Neural progenitor cell (in vitro differentiated cells): ENCODE results near the gene FOXO4. TPM values are rescaled to one million over a fixed set of nuclear protein-coding genes. Genes with fewer than 3 reads are reported as not detected.

Experiments
- DNase-seq: peaks from one replicate; pipeline ENCODE4 v3.0.0-alpha.2; 2016; ENCODE audit warnings: low spot score
- H2AFZ ChIP-seq: fragments of 200-600 bp; sonication (generic); replicated peaks from 2 replicates; pipeline ENCODE4 v1.6.1; 2016; ENCODE audit warnings: antibody characterized with exemption
- H3F3A ChIP-seq: fragments of 200-600 bp; sonication (generic); 2 replicates; pipeline ENCODE4 v1.6.1; 2016; ENCODE audit warnings: antibody characterized with exemption, low read depth
- H3K27ac ChIP-seq: fragments of 200-600 bp; sonication (generic); 2 replicates; pipeline ENCODE4 v1.5.1; 2016; ENCODE audit warnings: mild to moderate bottlenecking
- H3K27me3 ChIP-seq: fragments of 200-600 bp; sonication (generic); 2 replicates; pipeline ENCODE4 v1.6.1; 2016; ENCODE audit warnings: mild to moderate bottlenecking, moderate library complexity
- H3K36me3 ChIP-seq: fragments of 200-600 bp; sonication (generic); 2 replicates; pipeline ENCODE4 v1.5.1; 2016
- H3K4me1 ChIP-seq: fragments of 200-600 bp; sonication (generic); 2 replicates; pipeline ENCODE4 v1.6.1; 2016; ENCODE audit warnings: mixed run types
- H3K4me2 ChIP-seq: fragments of 200-600 bp; sonication (generic); 2 replicates; pipeline ENCODE4 v1.6.1; 2016
- H3K4me3 ChIP-seq: fragments of 200-600 bp; sonication (generic); 2 replicates; pipeline ENCODE4 v1.5.1; 2016
- H3K79me2 ChIP-seq: fragments of 200-600 bp; sonication (generic); 2 replicates; pipeline ENCODE4 v1.6.1; 2016; ENCODE audit warnings: low read depth
- H3K9ac ChIP-seq: fragments of 200-600 bp; sonication (generic); 2 replicates; pipeline ENCODE4 v1.6.1; 2016
- H3K9me3 ChIP-seq: fragments of 200-600 bp; sonication (generic); 2 replicates; pipeline ENCODE4 v1.5.1; 2016; ENCODE audit warnings: low read depth
- H4K20me1 ChIP-seq: fragments of 200-600 bp; sonication (generic); 2 replicates; pipeline ENCODE4 v1.6.1; 2016; ENCODE audit warnings: low read depth
- H3K27ac Mint-ChIP-seq: 3 replicates; pipeline ENCODE4 v1.8.0; 2021; ENCODE audit warnings: mixed read lengths
- H3K27me3 Mint-ChIP-seq: 2 replicates; pipeline ENCODE4 v1.8.0; 2022; ENCODE audit warnings: low read depth, mild to moderate bottlenecking, inconsistent platforms, moderate library complexity, mixed read lengths; ENCODE audit not compliant: insufficient read depth
- H3K36me3 Mint-ChIP-seq: 3 replicates; pipeline ENCODE4 v1.8.0; 2021; ENCODE audit warnings: mixed read lengths
- H3K4me1 Mint-ChIP-seq: 3 replicates; pipeline ENCODE4 v1.8.0; 2021; ENCODE audit warnings: mixed read lengths
- H3K4me3 Mint-ChIP-seq: 3 replicates; pipeline ENCODE4 v1.8.0; 2021; ENCODE audit warnings: mild to moderate bottlenecking, moderate library complexity, mixed read lengths
- H3K9me3 Mint-ChIP-seq: 3 replicates; pipeline ENCODE4 v1.8.0; 2020; ENCODE audit warnings: mixed read lengths
- CTCF ChIP-seq: fragments of 200-600 bp; sonication (generic); IDR thresholded peaks from 2 replicates; pipeline ENCODE4 v1.5.1; 2017; ENCODE audit warnings: antibody characterized with exemption, mild to moderate bottlenecking
- EZH2 ChIP-seq: fragments of 200-600 bp; sonication (generic); IDR thresholded peaks from 2 replicates; pipeline ENCODE4 v1.6.1; 2017; ENCODE audit warnings: antibody characterized with exemption, mild to moderate bottlenecking, moderate library complexity
- EZH2phosphoT487 ChIP-seq: fragments of 200-600 bp; sonication (generic); IDR thresholded peaks from 2 replicates; pipeline ENCODE4 v1.6.1; 2017; ENCODE audit warnings: antibody characterized with exemption
- total RNA-seq: library from RNA; depleted of rRNA; stranded (reverse); fragments of >200 nt; gene quantifications from 2 replicates; pipeline ENCODE4 v1.2.3, GENCODE V29; 2015; ENCODE audit warnings: low replicate concordance

FOXO4 gene
- total RNA-seq, 1 donor from 2014 or later = 2.5 TPM

- Histone ChIP-seq H3K79me2 (peaks cover 15% of the 10 kb centered on the region), H4K20me1 (no peaks in the 10 kb centered on the region), H3K9ac (peak within 1 kb of the TSS; percentile 91), H3K4me2 (peak within 1 kb of the TSS; percentile 77), H3K27ac (no peak within 1 kb of the TSS), H3K36me3 (no peaks in the 10 kb centered on the region), H2AFZ (peak within 1 kb of the TSS; percentile 41), H3K4me3 (peak within 1 kb of the TSS; percentile 81), H3K9me3 (no peaks in the 10 kb centered on the region), H3F3A (no peaks in the 10 kb centered on the region), H3K4me1 (no peaks in the 10 kb centered on the region), H3K27me3 (peaks cover 11% of the 10 kb centered on the region)
- no peaks in the 10 kb centered on the region for H3K4me1 Mint-ChIP-seq
- peaks cover 5% of the 10 kb centered on the region for H3K9me3 Mint-ChIP-seq
- peak within 1 kb of the TSS; percentile 87 for H3K4me3 Mint-ChIP-seq
- H3K27me3 Mint-ChIP-seq = peaks cover 2% of the 10 kb centered on the region
- peak; percentile 92 for DNase-seq
- no peak for TF ChIP-seq EZH2phosphoT487
- no peak for TF ChIP-seq EZH2
- TF ChIP-seq CTCF = no peak
- H3K36me3 Mint-ChIP-seq = peaks cover 16% of the 10 kb centered on the region
- no peak within 1 kb of the TSS for H3K27ac Mint-ChIP-seq
Measured at GRCh38 chrX:71118032-71118984, 22.7 kb downstream of the FOXO4 start, which contains the start of gene MED12. TSS of gene MED12 (plus strand) at chrX:71118596. CDS start at chrX:71118755, 159 bp downstream.

GRCh38 chrX:71118985-71119535 is 23.4 kb downstream of the FOXO4 start:
- peaks cover 5% of the 10 kb centered on the region for H3K9me3 Mint-ChIP-seq
- no peaks in the 10 kb centered on the region for H3F3A ChIP-seq
- peaks cover 11% of the 10 kb centered on the region for H3K27me3 ChIP-seq
- H3K36me3 ChIP-seq = no peaks in the 10 kb centered on the region
- no peaks in the 10 kb centered on the region for H3K27me3 Mint-ChIP-seq
- peak overlapping the region; percentile 81 for H3K4me3 ChIP-seq
- H4K20me1 ChIP-seq = no peaks in the 10 kb centered on the region
- H3K9ac ChIP-seq = peak overlapping the region; percentile 91
- no peaks in the 10 kb centered on the region for H3K4me1 Mint-ChIP-seq
- no peaks in the 10 kb centered on the region for H3K9me3 ChIP-seq
- H3K4me2 ChIP-seq = peak overlapping the region; percentile 77
- H3K79me2 ChIP-seq = peaks cover 15% of the 10 kb centered on the region
- TF ChIP-seq EZH2 = no peak
- TF ChIP-seq CTCF = no peak
- no peak for TF ChIP-seq EZH2phosphoT487
- H3K27ac Mint-ChIP-seq = no peak overlapping the region
- H3K36me3 Mint-ChIP-seq = peaks cover 16% of the 10 kb centered on the region
- H3K27ac ChIP-seq = no peak overlapping the region
- peak overlapping the region; percentile 87 for H3K4me3 Mint-ChIP-seq
- H2AFZ ChIP-seq = no peak overlapping the region
- no peak for DNase-seq
- H3K4me1 ChIP-seq = no peaks in the 10 kb centered on the region

GRCh38 chrX:71128166-71128833 is 32.6 kb downstream of the FOXO4 start:
- no peaks in the 10 kb centered on the region for H3F3A ChIP-seq

More at GRCh38 chrX:71128166-71128833, 32.6 kb downstream of the FOXO4 start:
- H3K4me1 Mint-ChIP-seq = peaks cover 9% of the 10 kb centered on the region
- no peak overlapping the region for H3K27ac ChIP-seq
- no peaks in the 10 kb centered on the region for H4K20me1 ChIP-seq
- H3K4me3 ChIP-seq = no peak overlapping the region
- H3K27me3 Mint-ChIP-seq = peaks cover 2% of the 10 kb centered on the region
- no peak overlapping the region for H3K4me2 ChIP-seq
- H2AFZ ChIP-seq = no peak overlapping the region
- H3K9me3 ChIP-seq = no peaks in the 10 kb centered on the region
- peaks cover 19% of the 10 kb centered on the region for H3K9me3 Mint-ChIP-seq
- H3K27ac Mint-ChIP-seq = no peak overlapping the region
- H3K4me3 Mint-ChIP-seq = no peak overlapping the region
- DNase-seq = no peak
- TF ChIP-seq CTCF (no peak), EZH2phosphoT487 (no peak), EZH2 (no peak)
- H3K4me1 ChIP-seq = no peaks in the 10 kb centered on the region
- no peaks in the 10 kb centered on the region for H3K36me3 ChIP-seq
- H3K27me3 ChIP-seq = no peaks in the 10 kb centered on the region
- no peak overlapping the region for H3K9ac ChIP-seq
- H3K36me3 Mint-ChIP-seq = peaks cover 32% of the 10 kb centered on the region
- no peaks in the 10 kb centered on the region for H3K79me2 ChIP-seq
